ENCODE data around the gene TMED8. TPM values are rescaled to one million over a fixed set of nuclear protein-coding genes. Genes with fewer than 3 reads are reported as not detected.

TMED8 gene
- total RNA-seq, 1 experiment from 2014 or later = 21.2 TPM

GRCh38 chr14:77314043-77314442 is 62.9 kb downstream of the TMED8 start:
- DNase-seq (ENCODE audit: low read depth, low spot score) (no peak), ATAC-seq (no peak)
- RAD21 ChIA-PET (ENCODE audit: low non-redundant PET in 1 of 2, low total read pairs in 2 of 2, uncharacterized antibody in 2 of 2, unreplicated experiment in 2 of 2) = interaction anchor here in 1 of 2 experiments (0.6 kb wide), 1 partner anchor 147 kb away, joined by 3 read pairs; no protein-coding TSS in a partner anchor
- no peak for TF ChIP-seq ZBTB33 (IDR thresholded peaks at IDR 0.05; ENCODE audit: extremely low read depth, insufficient replicate concordance, low read length)
- TF ChIP-seq FOSL1 (IDR thresholded peaks at IDR 0.05; ENCODE audit: low read depth) = no peak
- no peak for TF ChIP-seq CBX3 (IDR thresholded peaks at IDR 0.05; ENCODE audit: low read depth)
- TF ChIP-seq ZFX (IDR thresholded peaks at IDR 0.05) = no peak
- TF ChIP-seq EZH2phosphoT487 (IDR thresholded peaks at IDR 0.05; ENCODE audit: borderline replicate concordance) = no peak
- TF ChIP-seq CTCF (IDR thresholded peaks at IDR 0.05 in 2 of 3, conservative IDR thresholded peaks at IDR 0.05 in 1 of 3; ENCODE audit: borderline replicate concordance in 1 of 3, insufficient read depth in 1 of 3, low read depth in 2 of 3, low read length in 2 of 3) = no peak
- no peak for TF ChIP-seq POLR2AphosphoS5 (IDR thresholded peaks at IDR 0.05; ENCODE audit: low read depth, low read length)
- TF ChIP-seq ZNF274 (IDR thresholded peaks at IDR 0.05; ENCODE audit: low read depth, low read length) = no peak
- TF ChIP-seq POLR2A (IDR thresholded peaks at IDR 0.05; ENCODE audit: borderline replicate concordance, extremely low read depth, insufficient read depth, insufficient read length) = no peak
- TF ChIP-seq CEBPB (IDR thresholded peaks at IDR 0.05; ENCODE audit: low read depth) = no peak
- TF ChIP-seq SP1 (IDR thresholded peaks at IDR 0.05; ENCODE audit: low read depth) = no peak
- no peak for TF ChIP-seq SIN3A (IDR thresholded peaks at IDR 0.05; ENCODE audit: low read depth)
- no peak for TF ChIP-seq EZH2 (IDR thresholded peaks at IDR 0.05)
- no peak for TF ChIP-seq REST (IDR thresholded peaks at IDR 0.05; ENCODE audit: low read depth)
- no peak for TF ChIP-seq MAX (IDR thresholded peaks at IDR 0.05)
- no peak for TF ChIP-seq RAD21 (IDR thresholded peaks at IDR 0.05; ENCODE audit: low read depth)
- TF ChIP-seq YY1 (IDR thresholded peaks at IDR 0.05; ENCODE audit: extremely low read depth, insufficient replicate concordance, low read depth, low read length) = no peak
- no peak for TF ChIP-seq SRF (IDR thresholded peaks at IDR 0.05; ENCODE audit: low read depth)
- no peak for TF ChIP-seq ELF1 (IDR thresholded peaks at IDR 0.05; ENCODE audit: borderline replicate concordance, low read depth)
- no peak overlapping the region for H3K27ac ChIP-seq (ENCODE audit: low read depth, low read length)
- H2AFZ ChIP-seq (ENCODE audit: low read depth, low read length, poor library complexity, severe bottlenecking) = no peak overlapping the region
- H3K79me2 ChIP-seq (ENCODE audit: insufficient read depth, low read length) = peaks cover 10% of the 10 kb centered on the region; the same call in 1 of the 2 replicates
- H3K9me3 ChIP-seq (ENCODE audit: control insufficient read depth in 1 of 2, insufficient read depth in 1 of 2, low read depth in 1 of 2, low read length in 2 of 2) = no peaks in the 10 kb centered on the region
- CTCF ChIA-PET = interaction anchor here (3.9 to 5.0 kb wide), 2 partner anchors 11 to 161 kb away, joined by 89 to 112 read pairs; no protein-coding TSS in a partner anchor
- H3K4me1 ChIP-seq (ENCODE audit: control insufficient read depth in 1 of 2, insufficient read depth in 2 of 2, low read length in 2 of 2) = peaks cover 0 to 5% of the 10 kb centered on the region in 2 experiments; a peak in 1 of 4 replicates
- no peak overlapping the region for H3K4me2 ChIP-seq (ENCODE audit: low read length)
- H3K9ac ChIP-seq (ENCODE audit: low read length) = no peak overlapping the region
- H4K20me1 ChIP-seq (ENCODE audit: insufficient read depth) = no peaks in the 10 kb centered on the region
- no TSS peak for BruUV-seq (replicated peaks)
- H3K9me2 ChIP-seq (ENCODE audit: insufficient read depth) = no peaks in the 10 kb centered on the region
- intact Hi-C loops (cut with micrococcal nuclease) = no loop called here
- POLR2A ChIA-PET = no interaction called here
- no peaks in the 10 kb centered on the region for H3K27me3 ChIP-seq (ENCODE audit: insufficient read depth, low read length)
- H3K4me3 ChIP-seq (replicated peaks in 1 of 2; ENCODE audit: low read depth in 1 of 2, low read length in 2 of 2) = no peak overlapping the region
- H3K36me3 ChIP-seq (ENCODE audit: control insufficient read depth in 1 of 2, insufficient read depth in 2 of 2, low read length in 2 of 2) = no peaks in the 10 kb centered on the region

Measured in HCT116 (cell line).